GM12878 (cell line): Measurements from ENCODE around the gene TSPAN16. TPM values are rescaled to one million over a fixed set of nuclear protein-coding genes. Genes with fewer than 3 reads are reported as not detected.

ENCODE experiments used
- BCLAF1 ChIP-seq: fragments of 450-650 bp; IDR thresholded peaks from 2 replicates; pipeline ENCODE4 v1.6.1; 2017; ENCODE audit warnings: antibody characterized with exemption, mild to moderate bottlenecking, moderate library complexity
- CBX3 ChIP-seq: fragments of 200-600 bp; sonication (generic); IDR thresholded peaks from 2 replicates; pipeline ENCODE4 v1.6.1; 2016; ENCODE audit warnings: low read depth, borderline replicate concordance
- CEBPB ChIP-seq, 2 experiments: fragments of 150-350 bp in 1 of 2; IDR thresholded peaks; 2 replicates each; pipeline ENCODE4 v1.6.1; 2012 to 2014; ENCODE audit warnings: low read depth in 2 of 2, low read length in 2 of 2, borderline replicate concordance in 1 of 2, inconsistent platforms in 1 of 2
- CHD2 ChIP-seq: IDR thresholded peaks from 2 replicates; pipeline ENCODE4 v1.6.1; 2011; ENCODE audit warnings: low read depth, low read length, improper control_type of control experiment, borderline replicate concordance
- EP300 ChIP-seq, 2 experiments: fragments of 150-350 bp in 1 of 2; IDR thresholded peaks; 2 replicates each; pipeline ENCODE4 v1.6.1; 2011 to 2012; ENCODE audit warnings: low read depth in 2 of 2, low read length in 2 of 2, borderline replicate concordance in 1 of 2, improper control_type of control experiment in 1 of 2, inconsistent platforms in 1 of 2; ENCODE audit not compliant: control insufficient read depth in 1 of 2
- GATAD2B ChIP-seq: fragments of 450-650 bp; conservative IDR thresholded peaks from 2 replicates; pipeline ENCODE4 v1.6.1; 2017; ENCODE audit warnings: low read depth, mild to moderate bottlenecking, moderate library complexity
- KDM1A ChIP-seq: fragments of 200-600 bp; sonication (generic); IDR thresholded peaks from 2 replicates; pipeline ENCODE4 v1.6.1; 2016; ENCODE audit warnings: borderline replicate concordance
- LARP7 ChIP-seq: fragments of 450-650 bp; IDR thresholded peaks from 2 replicates; pipeline ENCODE4 v1.6.1; 2017; ENCODE audit warnings: mild to moderate bottlenecking
- MEF2A ChIP-seq: IDR thresholded peaks from 2 replicates; pipeline ENCODE4 v1.6.1; 2011; ENCODE audit warnings: low read depth, mild to moderate bottlenecking, low read length, moderate library complexity; ENCODE audit not compliant: insufficient read depth
- MTA2 ChIP-seq: fragments of 450-650 bp; IDR thresholded peaks from 2 replicates; pipeline ENCODE4 v1.6.1; 2016; ENCODE audit warnings: low read depth, mild to moderate bottlenecking, moderate library complexity
- MTA3 ChIP-seq: IDR thresholded peaks from 2 replicates; pipeline ENCODE4 v1.6.1; 2012; ENCODE audit warnings: low read length, inconsistent platforms, borderline replicate concordance
- NFYB ChIP-seq: IDR thresholded peaks from 2 replicates; pipeline ENCODE4 v1.6.1; 2011; ENCODE audit warnings: low read depth, mild to moderate bottlenecking, low read length, improper control_type of control experiment, moderate library complexity; ENCODE audit not compliant: insufficient read depth
- RB1 ChIP-seq: fragments of 450-650 bp; formaldehyde crosslinking; IDR thresholded peaks from 2 replicates; pipeline ENCODE4 v1.6.1; 2017; ENCODE audit warnings: mild to moderate bottlenecking, borderline replicate concordance
- RFX5 ChIP-seq: IDR thresholded peaks from 2 replicates; pipeline ENCODE4 v1.6.1; 2011; ENCODE audit warnings: low read depth, low read length, improper control_type of control experiment
- SMAD1 ChIP-seq: fragments of 450-650 bp; IDR thresholded peaks from 2 replicates; pipeline ENCODE4 v1.6.1; 2018; ENCODE audit warnings: mild to moderate bottlenecking, low read depth; ENCODE audit not compliant: partially characterized antibody
- SRF ChIP-seq, 2 experiments: IDR thresholded peaks; 2 replicates each; pipeline ENCODE4 v1.6.1; 2011; ENCODE audit warnings: low read depth in 2 of 2, low read length in 2 of 2, mild to moderate bottlenecking in 1 of 2, moderate library complexity in 1 of 2
- STAT1 ChIP-seq: fragments of 450-650 bp; conservative IDR thresholded peaks from 2 replicates; pipeline ENCODE4 v1.6.1; 2014; ENCODE audit warnings: antibody characterized with exemption, mild to moderate bottlenecking
- ZBED1 ChIP-seq: IDR thresholded peaks from 2 replicates; pipeline ENCODE4 v1.6.1; 2016; ENCODE audit warnings: borderline replicate concordance
- ZNF217 ChIP-seq: fragments of 450-650 bp; IDR thresholded peaks from 2 replicates; pipeline ENCODE4 v1.6.1; 2017; ENCODE audit warnings: antibody characterized with exemption, mild to moderate bottlenecking
- ZNF384 ChIP-seq: IDR thresholded peaks from 2 replicates; pipeline ENCODE4 v1.6.1; 2012; ENCODE audit warnings: low read depth, mild to moderate bottlenecking, low read length, improper control_type of control experiment, borderline replicate concordance
- polyA plus RNA-seq, 11 experiments: library from polyadenylated mRNA; depleted of rRNA in 4 of 11; unstranded in 6 of 11; stranded (reverse) in 5 of 11; fragments of >200 nt; fragmentation: Nextera tagmentation in 4 of 11; fragmentation: Illumina TruSeq in 1 of 11; extraction: Ambion mirVana in 4 of 11; extraction: Trizol in 1 of 11; gene quantifications; 1 replicate in 1 of 11; 2 replicates in 10 of 11; pipeline versions ENCODE4 v1.2.1 to v1.2.3, GENCODE V29; 2011 to 2016; ENCODE audit warnings: inconsistent platforms in 2 of 11, missing spikeins in 2 of 11, low read depth in 1 of 11
- total RNA-seq, 4 experiments: library from RNA; depleted of rRNA in 3 of 4; stranded (reverse); fragments of >200 nt in 3 of 4; fragmentation: Illumina TruSeq in 1 of 4; extraction: Trizol in 1 of 4; gene quantifications; 2 replicates each; pipeline versions ENCODE4 v1.2.1 to v1.2.3, GENCODE V29; 2013 to 2021
- TF ChIP-seq, protein P1 (sequence below): fragments of 150-350 bp; IDR thresholded peaks from 2 replicates; pipeline ENCODE4 v1.6.1; 2016; ENCODE audit warnings: low read depth, low read length
- TF ChIP-seq, protein P2 (sequence below): fragments of 450-650 bp; IDR thresholded peaks from 2 replicates; pipeline ENCODE4 v1.6.1; 2017; ENCODE audit warnings: low read depth, mild to moderate bottlenecking, moderate library complexity

Gene TSPAN16
- total and polyA plus RNA-seq, 10 of the 15 experiments (the other 5 are each of a cell fraction or from before 2014, with no cell fraction given), result not detected

GRCh38 chr19:11346104-11346940 lies 50.4 kb downstream of the TSPAN16 start, which contains the start of the genes CCDC159 and TMEM205 (continued):
- TF ChIP-seq CEBPB (IDR thresholded peaks at IDR 0.05; ENCODE audit: borderline replicate concordance in 1 of 2, low read depth in 2 of 2, low read length in 2 of 2), result peak in 1 of 2 experiments; percentile 79; a peak in 2 of 4 replicates
- peak; percentile 24; the same call in 1 of the 2 replicates for TF ChIP-seq MTA2
- TF ChIP-seq GATAD2B, result peak; percentile 70
- no peak for TF ChIP-seq MEF2A
- TF ChIP-seq, protein P1, sequence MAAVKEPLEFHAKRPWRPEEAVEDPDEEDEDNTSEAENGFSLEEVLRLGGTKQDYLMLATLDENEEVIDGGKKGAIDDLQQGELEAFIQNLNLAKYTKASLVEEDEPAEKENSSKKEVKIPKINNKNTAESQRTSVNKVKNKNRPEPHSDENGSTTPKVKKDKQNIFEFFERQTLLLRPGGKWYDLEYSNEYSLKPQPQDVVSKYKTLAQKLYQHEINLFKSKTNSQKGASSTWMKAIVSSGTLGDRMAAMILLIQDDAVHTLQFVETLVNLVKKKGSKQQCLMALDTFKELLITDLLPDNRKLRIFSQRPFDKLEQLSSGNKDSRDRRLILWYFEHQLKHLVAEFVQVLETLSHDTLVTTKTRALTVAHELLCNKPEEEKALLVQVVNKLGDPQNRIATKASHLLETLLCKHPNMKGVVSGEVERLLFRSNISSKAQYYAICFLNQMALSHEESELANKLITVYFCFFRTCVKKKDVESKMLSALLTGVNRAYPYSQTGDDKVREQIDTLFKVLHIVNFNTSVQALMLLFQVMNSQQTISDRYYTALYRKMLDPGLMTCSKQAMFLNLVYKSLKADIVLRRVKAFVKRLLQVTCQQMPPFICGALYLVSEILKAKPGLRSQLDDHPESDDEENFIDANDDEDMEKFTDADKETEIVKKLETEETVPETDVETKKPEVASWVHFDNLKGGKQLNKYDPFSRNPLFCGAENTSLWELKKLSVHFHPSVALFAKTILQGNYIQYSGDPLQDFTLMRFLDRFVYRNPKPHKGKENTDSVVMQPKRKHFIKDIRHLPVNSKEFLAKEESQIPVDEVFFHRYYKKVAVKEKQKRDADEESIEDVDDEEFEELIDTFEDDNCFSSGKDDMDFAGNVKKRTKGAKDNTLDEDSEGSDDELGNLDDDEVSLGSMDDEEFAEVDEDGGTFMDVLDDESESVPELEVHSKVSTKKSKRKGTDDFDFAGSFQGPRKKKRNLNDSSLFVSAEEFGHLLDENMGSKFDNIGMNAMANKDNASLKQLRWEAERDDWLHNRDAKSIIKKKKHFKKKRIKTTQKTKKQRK, result peak; percentile 94
- TF ChIP-seq EP300 (IDR thresholded peaks at IDR 0.05; ENCODE audit: borderline replicate concordance in 1 of 2, control insufficient read depth in 1 of 2, low read depth in 2 of 2, low read length in 2 of 2), result no peak
- TF ChIP-seq KDM1A, result no peak
- TF ChIP-seq ZNF217, result no peak
- TF ChIP-seq CBX3, result no peak
- TF ChIP-seq SMAD1, result no peak
- TF ChIP-seq RB1, result no peak
- TF ChIP-seq, protein P2, sequence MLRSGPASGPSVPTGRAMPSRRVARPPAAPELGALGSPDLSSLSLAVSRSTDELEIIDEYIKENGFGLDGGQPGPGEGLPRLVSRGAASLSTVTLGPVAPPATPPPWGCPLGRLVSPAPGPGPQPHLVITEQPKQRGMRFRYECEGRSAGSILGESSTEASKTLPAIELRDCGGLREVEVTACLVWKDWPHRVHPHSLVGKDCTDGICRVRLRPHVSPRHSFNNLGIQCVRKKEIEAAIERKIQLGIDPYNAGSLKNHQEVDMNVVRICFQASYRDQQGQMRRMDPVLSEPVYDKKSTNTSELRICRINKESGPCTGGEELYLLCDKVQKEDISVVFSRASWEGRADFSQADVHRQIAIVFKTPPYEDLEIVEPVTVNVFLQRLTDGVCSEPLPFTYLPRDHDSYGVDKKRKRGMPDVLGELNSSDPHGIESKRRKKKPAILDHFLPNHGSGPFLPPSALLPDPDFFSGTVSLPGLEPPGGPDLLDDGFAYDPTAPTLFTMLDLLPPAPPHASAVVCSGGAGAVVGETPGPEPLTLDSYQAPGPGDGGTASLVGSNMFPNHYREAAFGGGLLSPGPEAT, result peak; percentile 44; the same call in 1 of the 2 replicates
- no peak for TF ChIP-seq BCLAF1
- TF ChIP-seq MTA3, result no peak
- no peak for TF ChIP-seq ZNF384
- TF ChIP-seq CHD2, result peak; percentile 89; the same call in 1 of the 2 replicates
- TF ChIP-seq ZBED1, result no peak
- TF ChIP-seq RFX5, result peak; percentile 54
- no peak for TF ChIP-seq STAT1
- peak; percentile 84 for TF ChIP-seq NFYB
- no peak for TF ChIP-seq SRF (IDR thresholded peaks at IDR 0.05; ENCODE audit: low read depth in 2 of 2, low read length in 2 of 2)
- 0 out of 2 replicates have a peak, but pooled peaks have one; percentile 24 for TF ChIP-seq LARP7
